Activated CD8-positive, alpha-beta T cell treated with anti-CD3 and anti-CD28 coated beads for 36 hours (primary cell): Measurements from ENCODE around the gene GNAZ. TPM values are rescaled to one million over a fixed set of nuclear protein-coding genes. Genes with fewer than 3 reads are reported as not detected.

Source experiments
- ATAC-seq: fragments of 200-7000 bp; cut with Tn5 transposase; one replicate; pipeline ENCODE4 v1.10.0; 2021; ENCODE audit warnings: mild to moderate bottlenecking, moderate library complexity
- CTCF ChIA-PET: fragments of 350-600 bp; sonication (Branson Sonifier 250); formaldehyde crosslinking; loops from one replicate; lab custom pipeline; 2021; ENCODE audit warnings: antibody characterized with exemption; lab: Charles Lee
- POLR2A ChIA-PET: fragments of 350-600 bp; sonication (Branson Sonifier 250); formaldehyde crosslinking; loops from one replicate; lab custom pipeline; 2021; ENCODE audit warnings: antibody characterized with exemption; lab: Charles Lee
- DNase-seq: peaks from one replicate; pipeline ENCODE4 v3.0.0-alpha.2; 2020
- H3K27ac Mint-ChIP-seq: one replicate; pipeline ENCODE4 v1.8.0; 2021; ENCODE audit warnings: mild to moderate bottlenecking, mixed read lengths
- H3K27me3 Mint-ChIP-seq: one replicate; pipeline ENCODE4 v1.8.0; 2021; ENCODE audit warnings: mixed read lengths
- H3K36me3 Mint-ChIP-seq: one replicate; pipeline ENCODE4 v1.8.0; 2021; ENCODE audit warnings: low read depth, mixed read lengths
- H3K4me1 Mint-ChIP-seq: one replicate; pipeline ENCODE4 v1.8.0; 2021; ENCODE audit warnings: low read depth, mixed read lengths
- H3K4me3 Mint-ChIP-seq: one replicate; pipeline ENCODE4 v1.8.0; 2021; ENCODE audit warnings: mild to moderate bottlenecking, moderate library complexity, mixed read lengths
- H3K9me3 Mint-ChIP-seq: one replicate; pipeline ENCODE4 v1.8.0; 2021; ENCODE audit warnings: mixed read lengths
- intact Hi-C: fragments of 100-400 bp; cut with micrococcal nuclease; formaldehyde crosslinking; loops from one replicate; pipeline ENCODE4 v1.10.0; 2022
- total RNA-seq, 2 experiments: library from RNA; stranded (reverse); gene quantifications; one replicate each; pipeline ENCODE4 v1.2.3, GENCODE V29; 2021
- TF ChIP-seq, protein P1 (sequence below): fragments of 200-600 bp; IDR thresholded peaks from one replicate; pipeline ENCODE4 v1.8.0; 2022; ENCODE audit warnings: antibody characterized with exemption, mild to moderate bottlenecking

GNAZ gene
- total RNA-seq, 2 experiments from 2014 or later, result 0.50 to 0.56 TPM

DNA sequence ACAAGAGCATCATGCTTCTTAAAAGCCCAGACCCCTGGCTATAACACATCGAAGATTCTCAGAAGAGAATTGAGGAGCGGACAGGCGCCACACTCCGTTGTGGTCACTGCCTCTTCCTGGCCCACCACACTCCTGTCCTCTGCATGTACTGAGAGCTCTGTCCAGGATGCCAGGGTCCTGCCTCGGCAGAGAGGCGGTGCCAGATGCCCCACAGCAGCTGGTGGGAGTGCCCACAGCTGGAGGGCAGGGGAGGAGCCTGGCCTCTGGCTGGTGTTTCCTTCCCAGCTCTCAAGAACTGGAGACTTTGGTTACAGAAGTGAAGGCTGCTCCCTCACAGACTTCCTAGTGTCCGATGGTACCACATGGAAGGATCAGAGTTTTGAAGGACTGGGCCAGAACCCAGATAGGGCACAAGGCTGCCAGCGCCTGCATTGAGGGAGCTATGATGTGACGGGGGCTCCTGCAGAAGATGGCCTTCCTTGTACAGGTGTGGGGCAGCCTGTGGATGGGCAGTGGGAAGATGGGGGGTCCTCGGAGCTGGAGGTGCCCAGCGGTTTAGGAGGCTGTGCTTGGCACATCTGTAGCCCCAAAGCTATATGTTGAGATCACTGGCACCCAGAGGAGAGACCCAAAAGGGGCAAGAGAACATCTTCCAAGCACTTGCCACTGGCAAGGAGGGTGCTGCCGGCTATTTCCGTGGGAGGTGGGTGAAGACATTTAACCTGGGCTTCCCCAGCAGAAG, 52.1 kb downstream of the GNAZ start:
- POLR2A ChIA-PET, result no interaction called here
- TF ChIP-seq, protein P1, sequence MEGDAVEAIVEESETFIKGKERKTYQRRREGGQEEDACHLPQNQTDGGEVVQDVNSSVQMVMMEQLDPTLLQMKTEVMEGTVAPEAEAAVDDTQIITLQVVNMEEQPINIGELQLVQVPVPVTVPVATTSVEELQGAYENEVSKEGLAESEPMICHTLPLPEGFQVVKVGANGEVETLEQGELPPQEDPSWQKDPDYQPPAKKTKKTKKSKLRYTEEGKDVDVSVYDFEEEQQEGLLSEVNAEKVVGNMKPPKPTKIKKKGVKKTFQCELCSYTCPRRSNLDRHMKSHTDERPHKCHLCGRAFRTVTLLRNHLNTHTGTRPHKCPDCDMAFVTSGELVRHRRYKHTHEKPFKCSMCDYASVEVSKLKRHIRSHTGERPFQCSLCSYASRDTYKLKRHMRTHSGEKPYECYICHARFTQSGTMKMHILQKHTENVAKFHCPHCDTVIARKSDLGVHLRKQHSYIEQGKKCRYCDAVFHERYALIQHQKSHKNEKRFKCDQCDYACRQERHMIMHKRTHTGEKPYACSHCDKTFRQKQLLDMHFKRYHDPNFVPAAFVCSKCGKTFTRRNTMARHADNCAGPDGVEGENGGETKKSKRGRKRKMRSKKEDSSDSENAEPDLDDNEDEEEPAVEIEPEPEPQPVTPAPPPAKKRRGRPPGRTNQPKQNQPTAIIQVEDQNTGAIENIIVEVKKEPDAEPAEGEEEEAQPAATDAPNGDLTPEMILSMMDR, result no peak
- no peak overlapping the region for H3K27ac Mint-ChIP-seq
- no peak overlapping the region for H3K4me3 Mint-ChIP-seq
- intact Hi-C loops, result no loop called here
- H3K36me3 Mint-ChIP-seq, result no peaks in the 10 kb centered on the region
- H3K9me3 Mint-ChIP-seq, result no peaks in the 10 kb centered on the region
- peaks cover 11% of the 10 kb centered on the region for H3K4me1 Mint-ChIP-seq
- ATAC-seq, result no peak
- CTCF ChIA-PET, result interaction anchor here (1.1 to 9.7 kb wide), 2 partner anchors 9 to 165 kb away, joined by 3 to 106 read pairs; no protein-coding TSS in a partner anchor
- no peak for DNase-seq
- no peaks in the 10 kb centered on the region for H3K27me3 Mint-ChIP-seq

- H3K27ac Mint-ChIP-seq, result no peak overlapping the region
- TF ChIP-seq, protein P1, result no peak
Measured at GRCh38 chr22:23122992-23123803, 52.9 kb downstream of the GNAZ start.

GRCh38 chr22:23123804-23124254, 53.5 kb downstream of the GNAZ start:
- no peaks in the 10 kb centered on the region for H3K27me3 Mint-ChIP-seq
- no peak overlapping the region for H3K27ac Mint-ChIP-seq
- no peaks in the 10 kb centered on the region for H3K36me3 Mint-ChIP-seq
- ChIA-PET CTCF (interaction anchor here (9.7 kb wide), 1 partner anchor 166 kb away, joined by 106 read pairs; no protein-coding TSS in a partner anchor), POLR2A (no interaction called here)
- H3K9me3 Mint-ChIP-seq, result no peaks in the 10 kb centered on the region
- intact Hi-C loops, result no loop called here
- DNase-seq (no peak), ATAC-seq (no peak)
- TF ChIP-seq, protein P1, result no peak
- H3K4me3 Mint-ChIP-seq, result no peak overlapping the region
- peaks cover 11% of the 10 kb centered on the region for H3K4me1 Mint-ChIP-seq

More at GRCh38 chr22:23122992-23123803, 52.9 kb downstream of the GNAZ start:
- no peak for ATAC-seq
- Mint-ChIP-seq H3K27me3 (no peaks in the 10 kb centered on the region), H3K4me1 (peaks cover 11% of the 10 kb centered on the region), H3K36me3 (no peaks in the 10 kb centered on the region), H3K4me3 (no peak overlapping the region), H3K9me3 (no peaks in the 10 kb centered on the region)
- DNase-seq, result no peak
- POLR2A ChIA-PET, result no interaction called here
- intact Hi-C loops, result no loop called here
- CTCF ChIA-PET, result interaction anchor here (1.1 to 9.7 kb wide), 2 partner anchors 9 to 166 kb away, joined by 3 to 106 read pairs; no protein-coding TSS in a partner anchor

DNA sequence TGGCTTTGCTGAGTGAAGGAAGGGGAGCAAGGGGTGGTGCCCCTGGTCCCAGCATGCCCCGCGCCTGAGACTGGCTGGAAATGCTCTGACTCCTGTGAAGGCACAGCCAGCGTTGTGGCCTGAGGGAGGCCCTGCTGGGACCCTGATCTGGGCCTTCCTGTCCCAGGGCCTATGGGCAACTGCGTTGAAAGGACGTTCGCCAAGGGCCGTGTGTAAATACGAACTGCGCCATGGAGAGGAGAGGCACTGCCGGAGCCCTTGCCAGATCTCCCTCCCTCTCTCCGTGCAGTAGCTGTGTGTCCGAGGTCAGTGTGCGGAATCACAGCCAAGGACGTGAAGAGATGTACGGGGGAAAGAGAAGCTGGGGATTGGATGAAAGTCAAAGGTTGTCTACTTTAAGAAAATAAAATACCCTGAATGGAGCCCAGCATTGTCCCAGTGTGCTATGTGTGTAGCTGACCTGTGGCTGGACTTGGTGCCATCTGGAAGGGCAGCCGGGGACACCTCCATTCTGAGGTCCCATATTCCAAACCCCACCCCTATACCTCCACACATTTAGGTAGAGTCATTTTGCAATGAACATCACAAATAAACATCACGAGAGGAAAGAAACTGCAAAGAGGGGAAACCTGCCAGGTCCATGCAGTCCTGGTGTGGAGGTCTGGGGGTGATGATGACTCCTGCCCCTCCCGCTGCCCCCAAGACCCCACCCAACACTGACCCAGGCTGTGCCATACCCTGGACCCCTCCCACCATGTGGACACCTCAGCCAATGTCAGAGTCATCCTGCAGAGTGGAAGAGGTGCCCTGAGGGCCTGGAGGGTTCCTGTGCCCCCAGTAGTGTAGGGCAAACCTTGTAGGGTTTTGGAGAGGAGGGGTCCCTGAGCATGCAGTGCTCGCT, 54.5 kb downstream of the GNAZ start:
- peaks cover 3% of the 10 kb centered on the region for H3K4me1 Mint-ChIP-seq
- H3K27ac Mint-ChIP-seq, result no peak overlapping the region
- H3K4me3 Mint-ChIP-seq, result no peak overlapping the region
- H3K9me3 Mint-ChIP-seq, result no peaks in the 10 kb centered on the region
- TF ChIP-seq, protein P1, result no peak
- ATAC-seq (no peak), DNase-seq (no peak)
- intact Hi-C loops, result no loop called here
- ChIA-PET POLR2A (no interaction called here), CTCF (interaction anchor here (9.7 kb wide), 1 partner anchor 167 kb away, joined by 106 read pairs; no protein-coding TSS in a partner anchor)
- H3K27me3 Mint-ChIP-seq, result no peaks in the 10 kb centered on the region
- no peaks in the 10 kb centered on the region for H3K36me3 Mint-ChIP-seq
